GM19455 (cell line): Measurements from ENCODE around the gene STAG1.
"Not testable (repeated sequence)": the region's sequence is repeated elsewhere in the genome, so short reads cannot be mapped to it uniquely, and the experiment has no call there.

Experiments
- ATAC-seq: cut with Tn5 transposase; IDR thresholded peaks from one replicate; pipeline ENCODE4 v1.9.1; 2021; ENCODE audit not compliant: unreplicated experiment

STAG1 gene

DNA sequence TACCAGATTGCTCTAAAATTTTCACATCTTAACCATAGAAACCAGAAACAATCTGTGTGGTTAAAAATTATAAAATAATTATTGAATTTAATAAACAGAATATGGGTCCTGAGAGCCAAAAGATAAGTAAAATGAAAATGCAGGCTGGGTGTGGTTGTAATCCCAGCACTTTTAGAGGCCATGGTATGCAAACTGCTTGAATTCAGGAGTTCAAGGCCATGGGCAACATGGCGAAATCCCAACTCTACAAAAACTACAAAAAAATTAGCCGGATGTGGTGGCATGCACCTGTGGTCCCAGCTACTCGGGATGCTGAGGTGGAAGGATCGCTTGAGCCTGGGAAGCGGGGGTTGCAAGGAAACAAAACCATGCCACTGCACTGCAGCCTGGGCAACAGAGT is 236.1 kb downstream of the STAG1 start:
- no peak for ATAC-seq

DNA sequence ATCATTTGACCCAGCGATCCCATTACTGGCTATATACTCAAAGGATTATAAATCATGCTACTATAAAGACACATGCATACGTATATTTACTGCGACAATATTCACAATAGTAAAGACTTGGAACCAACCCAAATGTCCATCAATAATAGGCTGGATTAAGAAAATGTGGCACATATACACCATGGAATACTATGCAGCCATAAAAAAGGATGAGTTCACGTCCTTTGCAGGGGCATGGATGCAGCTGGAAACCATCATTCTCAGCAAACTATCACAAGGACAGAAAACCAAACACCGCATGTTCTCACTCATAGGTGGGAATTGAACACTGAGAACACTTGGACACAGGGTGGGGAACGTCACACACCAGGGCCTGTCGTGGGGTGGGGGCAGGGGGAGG is 237.6 kb downstream of the STAG1 start:
- not testable (repeated sequence) for ATAC-seq

DNA sequence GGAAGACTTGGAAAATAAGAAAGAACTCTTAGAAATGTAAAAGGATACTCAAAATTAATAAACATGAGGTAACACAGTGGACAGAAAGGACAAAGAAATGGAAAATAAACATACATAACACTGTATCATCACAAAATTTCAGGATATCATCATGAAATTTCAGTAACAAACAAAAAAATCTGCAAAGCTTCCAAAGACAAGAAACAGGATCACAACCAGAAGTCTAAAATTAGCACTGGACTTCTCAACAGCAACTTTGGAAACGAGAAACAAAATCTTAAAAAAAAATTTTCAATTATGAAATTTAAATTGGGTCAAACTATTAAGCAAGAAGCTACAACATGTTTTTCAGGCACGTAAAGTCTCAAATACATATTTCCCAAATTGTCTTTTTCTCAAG is 238.8 kb downstream of the STAG1 start:
- ATAC-seq = no peak

DNA sequence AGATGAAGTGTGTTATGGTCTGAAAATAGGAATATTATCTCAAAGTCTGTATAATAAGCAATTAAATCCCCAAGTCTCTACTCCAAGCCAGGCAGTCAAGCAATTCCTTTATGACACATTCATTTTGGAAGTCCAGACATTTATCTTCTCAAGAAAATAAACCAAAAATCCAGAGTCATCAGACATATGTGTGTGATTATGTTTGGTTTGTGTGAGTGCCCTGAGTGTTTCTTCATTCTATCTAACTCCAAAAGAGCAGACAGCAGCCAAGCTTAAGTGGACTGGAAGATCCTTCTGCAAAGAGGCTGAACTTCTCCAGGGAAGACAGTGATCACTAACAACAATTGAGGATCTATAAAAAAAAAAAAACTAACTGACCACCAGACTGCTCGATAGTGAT is 239.8 kb downstream of the STAG1 start:
- no peak for ATAC-seq

DNA sequence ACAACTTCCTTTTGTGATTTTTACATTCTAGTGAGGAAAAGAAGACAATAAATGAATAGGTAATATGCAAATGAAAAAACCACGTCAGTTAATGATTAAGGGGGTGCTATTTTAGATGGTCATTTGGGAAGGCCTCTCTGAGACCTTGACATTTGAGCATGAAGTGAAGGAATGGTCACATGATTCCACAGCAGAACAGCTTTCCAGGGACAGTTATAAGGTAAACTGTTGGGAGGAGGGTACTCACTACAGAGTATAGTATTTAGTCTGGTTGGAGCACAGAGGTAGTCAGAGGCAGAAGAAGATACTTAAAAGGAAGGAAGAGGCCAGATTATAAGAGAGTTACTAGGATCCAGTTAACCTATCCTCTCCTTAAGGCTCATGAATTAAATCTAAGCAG is 246.5 kb downstream of the STAG1 start:
- no peak for ATAC-seq

DNA sequence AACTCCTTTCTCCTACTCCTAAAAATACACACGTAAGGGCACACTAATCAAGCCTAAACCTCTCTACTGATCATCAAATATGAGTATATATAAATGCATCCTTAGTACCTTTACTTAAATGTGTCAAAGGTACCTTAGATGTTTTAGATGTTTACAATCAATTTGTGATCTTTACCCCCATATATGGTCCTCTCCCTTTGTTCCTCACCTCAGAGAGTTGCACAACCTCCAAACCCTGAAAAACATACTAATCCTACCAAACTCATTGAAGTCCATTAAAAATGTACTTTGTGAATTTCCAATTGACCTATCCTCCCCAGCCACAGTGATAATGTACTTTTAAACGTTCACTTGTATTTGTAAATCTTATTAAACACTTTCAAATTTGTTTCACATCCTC is 249.1 kb downstream of the STAG1 start:
- ATAC-seq = no peak

DNA sequence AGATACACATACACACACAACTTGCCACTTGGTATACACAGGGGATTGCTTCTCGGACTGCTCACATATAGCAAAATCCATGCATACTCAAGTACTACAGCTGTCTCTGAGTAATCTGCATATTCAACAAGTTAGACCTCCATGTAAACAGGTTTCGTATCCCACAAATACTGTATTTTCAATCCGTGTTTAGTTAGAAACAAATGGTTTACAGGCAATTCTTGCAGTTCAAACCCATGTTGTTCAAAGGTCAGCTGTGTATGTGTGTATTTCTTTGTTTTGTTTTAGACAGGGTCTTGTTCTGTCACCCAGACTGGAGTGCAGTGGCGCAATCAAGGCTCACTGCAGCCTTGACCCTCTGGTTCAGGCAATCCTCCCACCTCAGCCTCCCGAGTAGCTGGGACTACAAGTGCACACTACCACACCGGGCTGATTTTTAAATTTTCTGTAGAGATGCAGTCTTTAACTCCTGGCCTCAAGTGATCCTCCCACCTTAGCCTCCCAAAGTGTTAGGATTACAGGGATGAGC is 253.2 kb downstream of the STAG1 start:
- no peak for ATAC-seq

DNA sequence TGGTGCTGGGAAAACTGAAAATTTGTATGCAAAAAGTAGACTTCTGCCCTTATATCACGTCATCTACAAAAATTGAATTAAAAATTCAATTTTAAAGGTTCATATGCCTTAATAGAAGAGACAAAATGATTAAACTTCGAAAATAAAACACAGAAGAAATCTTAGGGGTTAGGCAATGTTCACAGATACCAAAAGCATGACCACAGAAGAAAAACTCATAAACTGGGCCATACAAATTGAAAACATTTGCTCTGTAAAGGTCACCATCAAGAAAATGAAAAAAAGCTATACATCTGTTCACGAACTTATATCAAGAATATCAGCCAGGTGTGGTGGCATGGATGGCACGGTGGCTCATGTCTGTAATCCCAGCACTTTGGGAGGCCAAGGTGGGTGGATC is 257.0 kb downstream of the STAG1 start:
- ATAC-seq = no peak

DNA sequence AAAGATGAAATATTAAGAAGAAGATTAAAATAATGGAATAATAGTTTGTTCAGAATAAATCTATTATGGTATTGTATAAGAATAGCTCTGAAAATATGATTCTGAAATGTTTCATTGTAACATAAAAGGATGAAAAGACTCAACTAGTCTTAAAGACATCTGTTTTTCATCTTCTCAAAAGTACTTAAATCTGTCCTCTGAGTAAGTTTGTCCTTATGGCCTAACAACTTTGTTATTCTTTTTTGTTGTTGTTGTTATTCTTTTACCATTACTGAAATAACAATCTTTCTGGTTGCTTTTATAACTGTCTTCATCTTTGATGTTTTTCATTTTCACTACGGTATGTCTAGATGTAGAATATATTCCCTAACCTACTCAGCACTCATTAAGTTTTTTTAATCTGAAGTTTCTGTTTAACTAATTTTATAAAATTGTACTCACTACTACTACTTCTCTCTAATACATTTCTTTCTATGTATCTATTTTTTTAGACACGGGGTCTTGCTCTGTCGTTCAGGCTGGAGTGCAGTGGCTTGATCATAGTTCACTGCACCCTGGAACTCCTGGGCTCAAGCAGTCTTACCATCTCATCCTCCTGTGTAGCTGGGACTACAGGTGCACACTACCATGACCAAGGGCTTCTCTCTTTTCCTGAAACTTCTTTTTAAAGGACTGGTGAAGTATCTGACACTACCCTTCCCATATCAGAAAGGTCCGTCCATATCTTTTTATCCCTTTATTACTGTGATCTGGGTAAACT is 261.4 kb downstream of the STAG1 start:
- no peak for ATAC-seq

DNA sequence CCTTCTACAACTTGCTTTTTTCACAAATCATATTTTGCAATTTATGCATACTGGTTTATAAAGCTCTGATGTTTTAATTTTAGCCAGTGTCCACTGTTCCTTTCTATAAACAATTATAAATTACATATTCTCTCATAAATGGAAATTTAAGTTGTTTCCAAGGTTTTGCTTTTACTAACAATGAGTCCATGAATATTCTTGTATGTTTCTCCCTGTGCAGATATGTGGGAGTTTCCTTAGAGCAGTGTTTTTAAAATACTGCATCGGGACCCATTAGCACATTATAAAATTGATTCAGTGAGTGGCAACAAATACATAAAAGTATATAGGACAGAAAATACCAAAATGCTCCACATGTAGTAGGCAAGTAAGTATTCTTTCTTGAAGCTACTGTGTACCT is 266.4 kb downstream of the STAG1 start:
- ATAC-seq = no peak

DNA sequence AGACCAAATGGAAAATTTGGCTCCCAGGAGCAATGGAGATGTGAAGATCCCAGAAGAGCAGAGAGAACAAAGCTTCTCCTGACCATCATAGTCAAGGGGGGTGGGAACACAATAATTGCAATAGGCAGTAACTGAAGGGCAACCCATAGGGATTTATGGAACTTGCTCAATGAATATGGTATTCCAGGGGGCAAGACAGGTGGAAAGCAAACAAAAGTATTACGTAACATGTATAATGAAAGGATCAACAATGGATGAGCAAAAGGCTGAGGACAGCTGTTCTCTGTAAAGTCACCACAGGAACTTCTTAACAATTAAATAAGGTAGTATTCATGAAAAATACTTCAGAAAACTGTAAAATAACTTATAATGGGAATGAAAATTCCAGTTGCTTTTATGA is 275.9 kb downstream of the STAG1 start:
- ATAC-seq = no peak

DNA sequence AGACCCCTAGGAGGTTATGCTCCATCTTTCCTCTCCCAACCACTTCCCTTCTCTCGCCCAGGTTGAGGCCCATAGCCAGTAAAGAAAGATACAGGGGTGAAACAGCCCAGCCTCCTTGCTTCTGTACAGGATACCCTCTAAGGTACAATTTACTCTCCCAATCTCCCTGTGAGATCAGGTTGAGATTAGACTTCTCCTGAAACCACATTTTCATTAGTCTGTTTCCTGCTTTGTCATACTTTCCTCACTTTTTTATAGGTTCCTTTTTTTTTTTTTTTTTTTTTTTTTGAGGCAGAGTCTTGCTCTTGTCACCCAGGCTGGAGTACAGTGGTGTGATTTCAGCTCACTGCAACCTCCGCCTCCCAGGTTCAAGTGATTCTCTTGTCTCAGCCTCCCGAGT is 277.3 kb downstream of the STAG1 start:
- not testable (repeated sequence) for ATAC-seq

DNA sequence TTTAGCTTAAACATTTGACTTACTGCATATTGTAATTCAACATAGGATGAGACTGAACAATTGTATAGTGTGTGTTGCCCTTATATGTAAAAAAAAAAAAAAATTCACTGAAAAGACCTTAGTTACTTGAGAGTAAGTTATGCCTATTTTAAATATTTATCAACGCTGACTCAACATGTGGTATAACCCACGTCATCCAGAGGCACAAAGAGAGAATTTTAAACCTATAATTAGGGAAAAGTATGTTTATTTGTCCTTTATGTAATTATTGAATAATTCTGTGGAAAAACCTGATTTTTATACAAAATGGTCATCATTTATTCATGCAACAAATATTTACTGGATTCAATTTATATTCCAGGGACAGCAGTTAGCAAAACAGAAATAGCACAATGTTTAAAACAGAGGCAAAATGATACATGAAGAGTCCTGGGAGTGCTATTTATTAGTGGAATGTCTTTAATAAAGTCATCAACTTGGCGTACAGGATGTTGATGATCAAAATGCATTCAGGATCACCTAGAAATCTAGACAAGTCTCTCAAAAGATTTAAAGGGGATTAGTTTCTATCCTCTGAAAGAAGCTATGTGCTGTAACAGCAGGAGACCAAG is 278.4 kb downstream of the STAG1 start:
- no peak for ATAC-seq

DNA sequence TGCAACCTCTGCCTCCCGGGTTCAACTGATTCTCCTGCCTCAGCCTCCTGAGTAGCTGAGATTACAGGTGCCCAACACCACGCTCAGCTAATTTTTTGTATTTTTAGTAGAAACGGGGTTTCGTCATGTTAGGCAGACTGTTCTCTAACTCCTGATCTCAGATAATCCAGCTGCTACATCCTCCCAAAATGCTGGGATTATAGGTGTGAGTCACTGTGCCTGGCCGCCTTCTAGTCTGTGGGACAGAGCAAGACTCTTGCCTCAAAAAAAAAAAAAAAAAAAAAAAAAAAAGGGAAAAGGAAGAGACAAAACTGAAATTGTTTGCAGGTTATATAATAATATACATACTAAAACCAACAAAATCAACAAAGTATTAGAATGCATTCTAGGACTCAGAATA is 286.9 kb downstream of the STAG1 start:
- no peak for ATAC-seq

DNA sequence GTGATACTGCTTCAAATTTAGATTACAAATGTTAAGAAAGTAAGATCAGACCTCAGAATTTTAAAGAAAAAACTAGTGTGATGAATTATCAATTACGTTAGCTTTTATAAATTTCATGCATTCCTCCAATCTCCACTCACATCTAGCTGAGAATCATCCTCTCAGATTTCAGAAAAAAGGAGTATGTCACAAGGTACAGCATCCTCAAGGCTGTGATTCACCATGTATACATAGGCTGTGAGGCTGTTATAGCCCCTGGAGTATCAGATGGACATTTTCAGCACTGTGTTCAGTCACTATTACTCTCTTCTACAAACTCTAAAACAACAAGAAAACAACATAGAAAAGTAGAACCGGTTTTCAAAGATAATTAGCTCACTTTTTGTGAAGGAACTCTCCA is 287.7 kb downstream of the STAG1 start:
- ATAC-seq = no peak

DNA sequence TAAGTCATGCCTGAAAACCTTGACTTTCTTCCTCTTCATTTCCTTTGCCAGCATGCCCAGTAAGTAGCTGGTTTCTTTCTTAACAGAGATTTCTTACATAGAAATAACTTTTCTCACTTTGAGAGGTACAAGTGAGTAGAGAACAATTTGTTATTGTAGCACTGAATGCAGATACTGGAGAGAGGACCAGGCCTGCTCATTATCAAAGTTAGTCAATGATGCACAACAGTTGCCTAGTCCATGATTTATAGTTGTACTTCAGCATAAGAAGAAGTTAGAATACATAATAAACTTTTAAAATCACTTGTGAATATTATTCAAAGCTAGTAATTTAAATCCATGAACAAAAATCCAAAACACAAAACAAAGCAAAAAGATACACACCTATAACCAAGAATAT is 289.0 kb downstream of the STAG1 start:
- no peak for ATAC-seq

DNA sequence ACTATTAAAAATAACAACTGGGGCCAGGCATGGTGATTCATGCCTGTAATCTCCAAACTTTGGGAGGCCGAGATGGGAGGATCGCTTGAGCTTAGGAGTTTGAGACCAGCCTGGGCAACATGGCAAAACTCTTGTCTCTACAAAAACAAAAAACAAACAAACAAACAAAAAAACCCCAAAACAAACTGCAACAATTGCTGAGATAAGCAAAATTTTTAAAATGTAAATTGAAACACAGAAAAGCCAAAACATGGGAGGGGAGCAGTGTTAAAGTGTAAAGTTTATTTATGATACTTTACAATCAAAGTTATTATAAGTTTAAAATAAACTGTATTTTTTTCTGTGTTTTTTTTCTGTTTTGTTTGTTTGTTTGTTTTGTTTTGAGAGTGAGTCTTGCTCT is 294.4 kb downstream of the STAG1 start:
- no peak for ATAC-seq

DNA sequence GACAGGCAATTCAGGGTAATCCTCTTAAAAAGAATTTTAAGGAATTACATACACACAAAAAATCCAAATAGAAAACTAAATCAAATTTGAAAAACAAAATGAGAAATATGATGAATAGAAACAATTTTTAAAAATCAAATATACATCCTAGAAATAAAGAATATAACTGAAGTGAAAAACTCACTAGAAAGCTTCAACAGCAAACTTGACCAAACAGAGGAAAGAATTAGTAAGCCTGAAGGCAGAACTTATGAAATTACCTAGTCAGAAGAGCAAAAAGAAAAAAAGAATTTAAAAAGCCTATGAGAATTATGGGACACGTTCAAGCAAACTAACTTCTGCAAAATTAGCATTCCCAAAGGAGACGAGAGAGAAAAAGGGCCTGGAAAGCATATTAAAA is 296.0 kb downstream of the STAG1 start:
- no peak for ATAC-seq

DNA sequence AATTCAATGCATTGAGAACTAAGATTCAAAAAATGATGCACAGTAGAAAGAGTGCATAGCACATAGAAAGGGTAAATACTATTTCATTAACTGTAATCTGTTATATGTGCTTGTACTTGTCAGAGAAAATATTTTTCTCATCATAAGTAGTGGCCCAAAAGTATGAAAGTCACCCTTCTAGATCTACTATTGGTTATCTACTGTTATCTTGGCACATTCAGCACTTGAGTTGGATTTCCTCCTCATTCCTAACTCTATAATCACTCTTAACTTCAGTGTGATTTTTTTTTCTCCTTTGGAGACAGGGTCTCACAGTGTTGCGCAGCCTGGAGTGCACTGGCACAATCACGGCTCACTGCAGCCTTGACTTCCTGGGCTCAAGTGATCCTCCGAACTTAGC is 307.6 kb downstream of the STAG1 start:
- ATAC-seq = no peak

DNA sequence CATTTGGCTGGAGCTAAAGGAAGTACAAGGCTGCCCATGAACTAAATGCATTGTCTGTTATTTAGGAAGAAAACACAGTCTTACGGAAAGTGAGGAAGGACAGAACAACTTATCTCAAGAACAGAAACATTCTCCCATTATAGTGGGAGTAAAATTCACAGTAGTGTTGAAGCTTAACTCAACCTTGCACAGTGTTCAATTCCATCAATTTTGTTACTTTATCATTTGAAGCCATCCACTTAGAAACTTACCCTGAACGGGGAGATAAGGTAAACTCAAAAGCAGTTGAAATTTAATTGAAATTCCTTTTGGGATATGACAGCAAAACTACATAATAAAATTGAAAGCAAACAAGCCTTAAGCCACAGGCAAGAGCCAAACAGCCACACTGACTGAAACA is 315.1 kb downstream of the STAG1 start:
- no peak for ATAC-seq

DNA sequence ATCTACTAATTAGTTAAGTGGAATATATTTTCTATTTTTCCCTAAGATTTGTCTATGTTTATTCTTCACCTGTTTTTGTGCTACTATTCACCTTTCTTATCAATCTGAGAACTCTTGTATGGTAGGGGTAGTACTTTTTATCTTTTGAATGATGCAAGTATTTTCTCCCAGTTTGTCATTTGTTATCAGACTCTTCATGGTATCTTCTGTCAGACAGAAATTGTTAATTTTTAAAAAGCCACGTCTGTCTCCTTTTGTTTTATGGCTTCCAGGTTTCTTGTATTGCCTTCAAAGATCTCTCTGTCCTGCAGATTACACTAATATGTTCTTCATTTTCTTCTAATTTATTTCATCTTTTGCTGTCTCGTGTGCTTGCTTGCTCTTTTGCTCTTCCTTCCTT is 317.7 kb downstream of the STAG1 start:
- ATAC-seq = no peak

DNA sequence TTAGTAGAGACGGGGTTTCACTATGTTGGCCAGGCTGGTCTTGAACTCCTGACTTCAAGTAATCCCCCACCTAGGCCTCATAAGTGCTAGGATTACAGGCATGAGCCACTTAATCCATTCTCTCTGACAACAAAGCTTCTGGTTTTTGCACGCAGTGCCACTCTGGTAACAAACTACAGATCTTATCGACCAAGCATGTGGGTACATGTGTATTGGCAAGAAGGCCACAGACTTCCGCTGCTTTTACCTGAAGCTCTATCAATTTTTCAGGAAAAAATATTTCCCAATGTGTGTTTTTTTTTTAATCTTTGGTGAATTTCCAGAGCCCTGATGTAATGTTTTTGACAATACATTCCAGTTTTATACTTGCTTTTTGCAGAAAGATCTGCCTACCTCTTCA is 319.5 kb downstream of the STAG1 start:
- ATAC-seq = no peak

DNA sequence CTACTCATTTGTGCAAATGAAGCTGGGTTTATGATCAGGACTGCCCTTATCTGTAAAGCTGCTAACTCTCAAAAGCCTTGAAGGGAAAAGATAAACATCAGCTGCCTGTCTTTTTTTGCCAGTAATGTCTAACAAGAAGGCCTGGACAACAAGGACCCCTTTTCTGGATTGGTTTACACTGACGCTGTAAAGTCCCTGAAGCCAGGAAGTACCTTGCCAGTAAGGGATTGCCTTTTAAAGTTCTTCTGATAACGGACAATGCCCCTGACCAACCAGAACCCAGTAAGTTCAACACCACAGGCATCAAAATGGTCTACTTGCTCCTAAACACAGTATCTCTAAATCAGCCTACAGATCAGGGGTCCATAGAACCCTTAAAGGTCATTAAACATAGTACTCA is 324.0 kb downstream of the STAG1 start:
- ATAC-seq = no peak
